ENCODE results near the gene ZNF827.

DNA sequence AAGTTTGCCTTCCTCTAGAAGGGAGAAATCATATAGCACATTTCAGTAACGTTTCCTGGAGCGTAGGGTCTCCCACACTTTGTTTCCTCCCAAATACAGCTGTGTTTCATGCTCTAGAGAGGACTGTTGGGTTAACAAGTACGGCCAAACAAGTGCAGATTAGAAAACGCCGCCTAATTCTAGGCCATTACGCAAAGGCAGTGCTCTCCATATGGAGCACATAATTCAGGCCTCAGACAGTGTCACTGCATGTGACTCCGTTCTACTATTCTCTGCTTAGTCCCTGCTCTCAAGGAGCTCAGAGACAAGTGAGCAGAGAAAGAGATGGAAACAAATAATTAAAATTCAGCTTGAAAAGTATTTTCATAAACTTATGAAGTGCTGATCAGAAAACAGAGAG lies 11.6 kb downstream of the ZNF827 start:
- TF ChIP-seq POLR2AphosphoS5 (IDR thresholded peaks at IDR 0.05) (no peak), EP300 (IDR thresholded peaks at IDR 0.05) (no peak)
- TF ChIP-seq, protein P1, sequence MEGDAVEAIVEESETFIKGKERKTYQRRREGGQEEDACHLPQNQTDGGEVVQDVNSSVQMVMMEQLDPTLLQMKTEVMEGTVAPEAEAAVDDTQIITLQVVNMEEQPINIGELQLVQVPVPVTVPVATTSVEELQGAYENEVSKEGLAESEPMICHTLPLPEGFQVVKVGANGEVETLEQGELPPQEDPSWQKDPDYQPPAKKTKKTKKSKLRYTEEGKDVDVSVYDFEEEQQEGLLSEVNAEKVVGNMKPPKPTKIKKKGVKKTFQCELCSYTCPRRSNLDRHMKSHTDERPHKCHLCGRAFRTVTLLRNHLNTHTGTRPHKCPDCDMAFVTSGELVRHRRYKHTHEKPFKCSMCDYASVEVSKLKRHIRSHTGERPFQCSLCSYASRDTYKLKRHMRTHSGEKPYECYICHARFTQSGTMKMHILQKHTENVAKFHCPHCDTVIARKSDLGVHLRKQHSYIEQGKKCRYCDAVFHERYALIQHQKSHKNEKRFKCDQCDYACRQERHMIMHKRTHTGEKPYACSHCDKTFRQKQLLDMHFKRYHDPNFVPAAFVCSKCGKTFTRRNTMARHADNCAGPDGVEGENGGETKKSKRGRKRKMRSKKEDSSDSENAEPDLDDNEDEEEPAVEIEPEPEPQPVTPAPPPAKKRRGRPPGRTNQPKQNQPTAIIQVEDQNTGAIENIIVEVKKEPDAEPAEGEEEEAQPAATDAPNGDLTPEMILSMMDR (IDR thresholded peaks at IDR 0.05): no peak
